ENCODE results near the gene DTX4.

DNA sequence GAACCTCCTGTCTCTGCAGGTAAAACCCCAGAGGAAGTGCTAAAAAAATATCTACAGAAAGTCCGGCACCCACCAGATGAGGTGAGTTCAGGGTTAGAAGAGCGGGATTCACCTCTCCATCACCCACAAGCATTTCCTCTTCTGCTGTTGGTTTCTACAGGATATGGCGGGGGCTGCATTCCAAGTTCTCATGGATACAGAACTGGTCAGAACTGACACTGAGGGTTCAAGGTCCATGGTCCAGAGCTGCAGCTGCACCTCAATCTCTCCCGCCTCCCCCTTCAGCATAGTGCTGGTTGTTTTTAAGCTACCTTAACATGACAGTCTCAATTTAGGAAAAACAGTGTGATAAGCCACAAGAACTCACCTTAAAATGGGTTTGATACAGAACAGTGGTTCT is 19.2 kb downstream of the DTX4 start:
- TF ChIP-seq, protein P1, sequence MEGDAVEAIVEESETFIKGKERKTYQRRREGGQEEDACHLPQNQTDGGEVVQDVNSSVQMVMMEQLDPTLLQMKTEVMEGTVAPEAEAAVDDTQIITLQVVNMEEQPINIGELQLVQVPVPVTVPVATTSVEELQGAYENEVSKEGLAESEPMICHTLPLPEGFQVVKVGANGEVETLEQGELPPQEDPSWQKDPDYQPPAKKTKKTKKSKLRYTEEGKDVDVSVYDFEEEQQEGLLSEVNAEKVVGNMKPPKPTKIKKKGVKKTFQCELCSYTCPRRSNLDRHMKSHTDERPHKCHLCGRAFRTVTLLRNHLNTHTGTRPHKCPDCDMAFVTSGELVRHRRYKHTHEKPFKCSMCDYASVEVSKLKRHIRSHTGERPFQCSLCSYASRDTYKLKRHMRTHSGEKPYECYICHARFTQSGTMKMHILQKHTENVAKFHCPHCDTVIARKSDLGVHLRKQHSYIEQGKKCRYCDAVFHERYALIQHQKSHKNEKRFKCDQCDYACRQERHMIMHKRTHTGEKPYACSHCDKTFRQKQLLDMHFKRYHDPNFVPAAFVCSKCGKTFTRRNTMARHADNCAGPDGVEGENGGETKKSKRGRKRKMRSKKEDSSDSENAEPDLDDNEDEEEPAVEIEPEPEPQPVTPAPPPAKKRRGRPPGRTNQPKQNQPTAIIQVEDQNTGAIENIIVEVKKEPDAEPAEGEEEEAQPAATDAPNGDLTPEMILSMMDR (conservative IDR thresholded peaks at IDR 0.05; ENCODE audit: low read depth, low read length): no peak
- TF ChIP-seq EZH2phosphoT487 (IDR thresholded peaks at IDR 0.05; ENCODE audit: borderline replicate concordance, low read length): no peak
